Stimulated activated naive CD4-positive, alpha-beta T cell (primary cell): ENCODE data around the gene MPZL2.

Experiments
- DNase-seq, 6 experiments: peaks; one replicate each; lab custom pipeline; 2025; lab: John Stamatoyannopoulos, UW

The MPZL2 gene

DNA sequence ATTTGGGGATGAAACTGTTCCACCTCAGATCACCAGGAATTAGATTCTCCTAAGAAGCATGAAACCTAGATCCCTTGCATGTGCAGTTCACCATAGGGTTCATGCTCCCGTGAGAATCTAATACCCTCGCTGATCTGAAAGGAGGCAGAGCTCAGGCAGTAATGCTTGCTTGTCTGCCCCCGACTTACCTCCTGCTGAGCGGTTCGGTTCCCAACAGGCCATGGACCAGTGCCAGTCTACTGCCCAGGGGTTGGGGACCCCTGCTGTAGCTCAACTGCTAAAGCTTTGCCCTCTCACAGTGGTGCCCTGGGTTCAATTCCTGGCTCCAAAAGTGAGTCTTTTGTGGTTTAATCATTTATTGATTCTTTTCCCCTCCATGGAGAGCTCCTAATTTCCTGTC is 42.7 kb downstream of the MPZL2 start:
- no peak for DNase-seq

DNA sequence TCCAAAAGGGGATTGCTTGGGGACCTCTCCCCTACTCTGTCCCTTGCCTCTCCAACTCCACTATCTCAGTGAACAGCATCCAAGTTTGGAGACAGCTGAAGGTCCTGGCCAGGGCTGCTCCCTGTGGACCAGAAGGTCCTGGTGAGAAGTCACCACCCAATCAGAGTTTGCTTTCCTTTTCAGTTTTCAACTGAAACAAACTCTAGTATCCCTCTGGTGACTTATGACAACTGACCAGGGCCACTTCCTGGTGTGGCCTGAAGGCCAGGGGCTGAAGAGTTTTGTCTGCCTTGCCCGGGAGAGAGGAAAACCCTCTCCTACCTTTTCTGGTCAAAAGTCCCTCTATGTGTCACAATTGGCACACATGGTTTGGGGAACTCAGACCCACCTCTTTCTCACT is 44.4 kb downstream of the MPZL2 start:
- no peak for DNase-seq

DNA sequence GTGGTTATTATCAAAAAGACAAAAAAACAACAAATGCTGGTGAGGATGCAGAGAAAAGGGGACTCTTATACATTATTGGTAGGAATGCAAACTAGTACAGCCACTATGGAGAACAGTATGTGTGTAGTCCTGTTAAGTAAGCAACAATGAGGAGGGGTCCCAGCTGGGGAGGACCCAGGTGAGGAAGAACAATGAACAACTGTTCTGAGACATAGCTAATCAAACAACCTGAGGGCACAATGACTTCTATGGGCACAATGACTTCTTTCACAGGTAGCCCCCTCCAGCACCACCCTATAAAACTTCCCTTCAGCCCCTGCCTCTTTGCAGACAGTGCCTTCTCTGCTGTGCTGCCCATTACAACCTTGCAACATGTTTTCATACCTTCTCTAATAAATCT is 44.9 kb downstream of the MPZL2 start:
- no peak for DNase-seq

DNA sequence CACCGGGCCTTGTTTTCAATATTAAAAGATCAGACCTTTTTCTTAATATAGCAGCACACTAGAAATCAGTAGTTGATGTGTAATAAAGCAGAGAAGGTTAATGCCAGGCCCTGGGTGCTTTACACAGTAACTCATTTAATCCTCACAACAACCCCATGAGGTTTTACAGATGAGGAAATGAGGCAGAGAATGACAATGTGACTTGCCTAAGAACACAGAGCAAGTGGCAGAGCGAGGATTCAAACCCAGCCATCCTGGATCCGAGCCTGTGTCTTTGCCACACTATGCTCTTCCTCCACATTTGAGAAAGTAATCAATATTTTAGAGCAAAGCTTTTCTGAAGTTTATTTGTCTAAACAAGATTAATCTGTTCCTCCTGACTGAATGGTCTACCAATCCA is 46.5 kb downstream of the MPZL2 start:
- peak in 1 of 6 experiments; percentile 15 for DNase-seq

DNA sequence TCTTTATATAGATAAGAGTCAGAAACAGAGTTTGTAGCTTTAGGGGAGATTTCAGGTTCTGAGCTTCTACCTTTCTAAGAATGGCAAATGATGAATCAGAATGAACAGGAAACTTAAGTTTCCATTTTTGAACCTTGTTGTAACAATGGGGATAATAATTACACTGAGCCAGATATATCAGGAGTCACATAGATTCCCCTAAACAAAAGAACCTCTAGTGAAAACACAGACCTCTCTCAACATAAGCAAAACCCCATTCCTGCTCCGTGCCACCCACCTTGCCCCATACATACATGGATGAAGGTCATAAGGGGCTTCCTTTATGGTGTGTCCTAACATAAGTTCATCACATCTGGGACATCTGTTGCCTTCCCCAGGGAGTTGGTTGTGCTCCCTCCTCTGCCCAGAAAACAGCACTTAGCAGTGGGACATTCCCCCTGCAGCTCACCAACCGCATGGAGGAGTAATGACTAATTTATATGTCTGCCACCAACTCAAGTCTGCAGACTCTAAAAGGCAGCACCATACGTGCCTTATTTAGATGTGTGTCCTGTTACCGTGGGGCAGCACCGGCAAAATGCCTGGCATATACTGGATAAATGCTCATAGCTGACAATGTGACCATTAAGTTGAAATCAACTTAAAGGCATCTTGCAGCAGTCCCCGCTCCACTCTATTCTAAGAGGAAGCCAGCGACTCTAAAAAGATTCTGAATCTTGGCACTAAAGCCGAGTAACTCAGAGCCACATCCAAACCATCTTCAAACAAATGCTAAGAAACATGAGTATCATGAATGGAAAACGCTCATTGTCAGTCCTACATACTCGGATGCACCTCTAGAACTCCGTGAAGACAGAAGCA is 47.2 kb downstream of the MPZL2 start:
- peak in 1 of 6 experiments; percentile 22 for DNase-seq

DNA sequence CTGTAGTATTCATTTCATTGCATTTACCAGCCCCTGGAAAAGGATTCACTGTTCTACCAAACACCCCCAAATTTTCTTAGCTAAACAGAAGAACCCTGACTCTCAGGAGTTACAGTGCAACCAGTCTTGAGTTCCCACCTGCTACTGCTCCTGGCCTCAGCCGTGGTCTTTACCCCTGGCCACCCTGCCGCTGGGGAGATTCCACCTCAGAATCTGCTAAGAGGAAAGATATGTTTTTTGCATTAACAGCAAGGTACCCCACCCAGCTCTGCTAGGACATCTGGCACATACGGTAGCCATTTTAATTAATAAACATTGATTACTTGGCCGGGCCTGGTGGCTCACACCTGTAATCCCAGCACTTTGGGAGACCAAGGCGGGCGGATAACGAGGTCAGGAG is 48.3 kb downstream of the MPZL2 start:
- no peak for DNase-seq

DNA sequence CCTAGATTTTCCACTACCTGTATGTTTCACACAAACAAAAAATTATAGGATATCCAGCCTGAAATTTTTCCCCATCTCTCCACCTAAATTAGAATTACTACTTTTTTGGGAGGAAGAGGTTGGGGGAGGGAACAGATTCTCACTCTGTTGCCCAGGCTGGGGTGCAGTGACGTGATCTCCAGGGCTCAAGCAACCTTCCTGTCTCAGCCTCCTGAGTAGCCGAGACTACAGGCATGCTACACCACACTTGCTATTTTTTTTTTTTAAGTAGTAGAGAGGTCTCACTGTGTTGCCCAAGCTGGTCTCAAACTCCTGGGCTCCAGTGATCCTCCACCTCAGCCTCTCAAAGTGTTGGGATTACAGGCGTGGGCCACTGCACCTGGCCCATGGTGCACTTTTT is 48.8 kb downstream of the MPZL2 start:
- peak in 2 of 6 experiments; percentile 4 to 20 for DNase-seq

DNA sequence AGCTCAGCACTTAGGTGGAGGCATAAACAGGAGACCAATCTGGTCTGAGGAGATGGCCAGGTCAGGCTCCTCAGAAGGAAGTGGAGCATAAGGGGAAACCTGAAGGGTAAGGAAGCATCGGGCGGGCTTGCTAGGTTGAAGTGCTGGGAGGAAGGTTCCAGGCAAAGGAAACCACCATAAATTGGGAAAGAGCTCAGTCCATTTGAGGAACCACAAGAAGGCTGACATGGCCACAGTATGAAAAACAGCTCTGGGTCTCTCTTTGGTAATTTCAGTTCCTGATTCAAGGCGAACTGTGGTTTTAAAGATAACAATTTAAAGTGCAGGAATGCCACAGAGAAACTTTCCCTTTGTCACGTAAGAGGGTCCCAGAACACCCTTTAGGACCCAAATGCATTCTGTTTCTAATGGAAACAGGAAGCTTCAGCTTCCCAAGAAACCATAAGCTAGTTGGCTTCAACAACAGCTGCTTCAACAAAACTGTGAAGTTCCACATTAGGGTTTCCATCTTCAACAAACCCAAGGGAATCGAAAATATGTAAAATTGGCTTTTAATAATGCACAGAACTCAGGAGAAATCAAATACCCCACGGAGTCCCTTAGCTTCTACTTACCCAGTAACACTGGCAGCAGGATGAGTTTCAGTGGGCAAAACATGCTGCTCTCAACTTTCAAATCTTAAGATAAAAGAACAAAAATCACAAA is 49.7 kb downstream of the MPZL2 start:
- DNase-seq = no peak

DNA sequence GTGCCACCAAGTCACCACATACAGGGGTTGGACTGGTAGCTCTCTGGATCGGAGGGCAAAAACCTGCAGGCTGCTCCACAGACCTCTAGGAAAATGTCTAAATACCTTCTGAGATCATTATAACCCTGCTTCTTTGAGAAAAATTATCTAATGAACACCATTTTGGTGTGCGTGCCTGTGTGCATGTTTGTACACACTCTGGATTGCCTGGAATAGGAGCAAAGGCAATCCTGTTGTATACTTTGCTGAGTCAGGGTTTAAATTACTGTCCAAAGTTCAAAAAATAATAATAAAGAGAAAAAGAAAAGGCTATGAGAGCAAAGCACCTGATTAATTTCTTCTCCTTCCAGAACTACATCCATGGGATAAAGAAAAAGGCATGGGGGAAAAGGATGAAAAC is 50.3 kb downstream of the MPZL2 start:
- DNase-seq = no peak

DNA sequence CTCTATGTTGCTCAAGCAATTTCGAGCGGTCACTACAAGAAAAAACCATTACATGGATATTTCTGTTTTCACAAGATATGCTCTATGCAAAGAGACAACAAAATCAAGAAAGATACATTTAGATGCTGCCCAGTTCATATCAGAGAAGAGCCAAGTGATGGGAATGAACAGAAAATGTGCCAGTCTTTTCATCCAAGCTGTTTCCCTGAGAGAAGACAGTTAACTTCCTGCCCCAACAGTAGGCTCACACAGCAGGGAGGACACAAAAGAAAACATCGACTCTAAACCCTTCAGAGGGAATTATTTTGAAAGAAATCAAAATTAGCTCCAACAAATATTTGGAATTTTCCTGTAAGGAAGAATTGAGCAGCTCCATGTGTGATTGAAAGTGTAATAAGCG is 50.9 kb downstream of the MPZL2 start:
- DNase-seq = no peak

DNA sequence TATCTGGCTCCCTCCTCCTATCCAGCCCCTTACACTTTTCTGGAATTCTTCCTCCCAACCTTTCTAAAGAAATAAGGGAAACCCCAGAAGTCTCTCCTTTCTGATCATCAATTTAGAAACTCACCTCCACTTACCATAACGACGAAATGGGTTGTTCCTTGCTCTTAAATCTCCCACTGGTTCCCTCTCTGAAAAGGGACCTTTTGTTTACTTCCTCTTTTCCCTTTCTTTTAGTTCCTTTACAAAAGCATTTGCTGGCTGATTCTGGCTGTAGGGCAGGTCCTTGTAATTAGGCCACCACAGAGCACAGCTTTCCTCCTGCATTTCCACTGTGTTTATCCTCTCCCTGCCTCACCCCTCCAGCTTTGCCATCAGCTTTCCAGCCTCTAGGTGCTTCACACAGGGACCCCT is 51.3 kb downstream of the MPZL2 start:
- DNase-seq = no peak

DNA sequence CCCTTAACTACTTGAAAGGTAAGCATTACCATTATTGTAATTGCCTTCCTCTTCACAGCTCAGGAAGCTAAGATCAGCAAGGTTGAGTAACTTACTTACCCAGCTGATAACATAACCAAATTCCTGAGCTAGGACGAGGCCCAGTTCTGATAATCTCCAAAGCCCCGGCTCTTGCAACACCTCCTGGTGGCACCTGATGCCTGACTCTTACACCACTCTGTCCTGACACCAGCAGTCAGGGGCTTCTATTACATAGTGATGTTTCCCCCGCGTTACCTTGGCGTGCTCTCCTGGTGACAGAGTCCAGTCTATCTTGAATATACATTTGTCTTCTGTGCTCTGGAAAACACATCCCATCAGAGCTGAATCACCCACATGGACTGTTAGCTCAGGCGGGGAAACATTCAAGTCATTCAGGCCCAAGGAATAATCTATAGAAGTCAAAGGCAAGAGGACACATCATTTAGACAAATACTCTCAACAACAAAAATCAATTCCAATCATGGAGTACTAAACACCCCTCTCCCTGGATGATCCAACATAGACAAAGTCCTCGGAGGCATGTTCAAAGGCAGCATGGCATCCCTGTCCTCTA is 51.9 kb downstream of the MPZL2 start:
- no peak for DNase-seq

DNA sequence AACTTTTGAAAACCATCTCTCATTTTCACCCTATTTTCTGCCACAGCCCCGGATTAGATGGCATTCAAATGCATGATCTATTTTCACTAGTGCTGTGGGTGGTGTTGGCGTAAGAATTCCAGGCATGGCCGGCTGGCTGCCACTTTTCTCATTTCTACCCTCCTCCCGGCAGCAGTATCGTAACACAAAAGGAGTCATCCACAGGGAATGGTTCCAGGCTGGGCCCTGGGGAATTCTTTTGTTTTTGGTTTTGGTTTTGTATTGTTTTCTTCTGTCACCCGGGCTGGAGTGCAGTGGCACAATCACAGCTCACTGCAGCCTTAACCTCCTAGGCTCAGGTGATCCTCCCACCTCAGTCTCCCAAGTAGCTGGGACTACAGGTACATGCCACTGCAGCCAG is 53.1 kb downstream of the MPZL2 start:
- no peak for DNase-seq

DNA sequence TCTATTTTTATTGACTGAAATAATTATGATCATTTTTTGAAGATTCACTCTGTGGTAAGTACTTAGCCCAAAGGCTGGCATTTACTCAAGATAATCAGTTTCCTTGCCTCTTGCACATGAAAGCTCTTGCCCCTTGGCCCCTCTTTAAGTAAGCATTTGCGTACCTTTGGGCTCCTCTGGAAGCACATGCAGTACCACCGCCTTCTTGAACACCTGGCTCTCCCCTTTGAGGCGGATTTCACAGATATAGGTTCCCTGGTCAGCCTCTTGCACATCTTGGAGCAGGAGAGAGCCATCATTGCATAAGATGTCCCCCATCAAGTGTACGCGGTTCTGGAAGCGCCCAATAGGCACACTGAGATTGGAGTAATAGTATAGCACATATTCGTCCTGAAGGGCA is 53.8 kb downstream of the MPZL2 start:
- DNase-seq = no peak

DNA sequence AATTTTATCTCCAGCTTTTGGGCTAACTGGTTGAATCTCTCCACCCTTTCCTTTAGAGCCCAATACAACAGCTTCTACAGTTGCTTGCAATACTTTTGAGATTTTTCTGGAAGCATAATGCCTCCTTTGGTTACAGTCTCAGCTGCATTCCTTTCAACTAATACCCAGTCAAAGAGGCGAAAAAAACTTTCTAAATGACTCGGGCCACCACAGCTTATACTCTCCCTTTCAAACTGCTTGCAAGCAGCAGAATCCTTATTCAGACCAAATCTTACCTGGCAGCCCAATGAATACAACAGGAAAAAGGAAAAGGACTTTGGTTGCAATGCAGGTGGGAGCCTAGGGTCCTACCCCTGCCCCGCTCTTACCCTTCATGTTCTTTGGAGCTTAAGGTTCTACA is 55.1 kb downstream of the MPZL2 start:
- DNase-seq = no peak

DNA sequence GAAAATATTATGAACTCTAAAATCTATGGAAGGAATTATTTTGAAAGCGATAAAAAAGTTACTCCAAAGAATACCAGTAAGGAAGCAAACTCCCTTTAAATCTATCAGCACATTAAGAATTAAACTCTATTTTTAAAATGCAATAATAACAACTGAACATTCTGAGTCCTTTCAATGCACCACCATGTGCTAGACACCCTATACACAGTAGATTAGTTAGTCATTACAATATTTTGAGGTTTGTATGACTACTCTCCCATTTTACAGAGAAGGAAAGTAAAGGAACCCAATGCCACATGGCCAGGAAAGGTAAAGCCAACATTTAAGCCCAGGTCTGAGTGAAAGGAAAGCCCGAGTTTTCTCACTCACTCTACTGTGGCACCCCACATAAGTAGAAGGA is 57.0 kb downstream of the MPZL2 start:
- DNase-seq = no peak

DNA sequence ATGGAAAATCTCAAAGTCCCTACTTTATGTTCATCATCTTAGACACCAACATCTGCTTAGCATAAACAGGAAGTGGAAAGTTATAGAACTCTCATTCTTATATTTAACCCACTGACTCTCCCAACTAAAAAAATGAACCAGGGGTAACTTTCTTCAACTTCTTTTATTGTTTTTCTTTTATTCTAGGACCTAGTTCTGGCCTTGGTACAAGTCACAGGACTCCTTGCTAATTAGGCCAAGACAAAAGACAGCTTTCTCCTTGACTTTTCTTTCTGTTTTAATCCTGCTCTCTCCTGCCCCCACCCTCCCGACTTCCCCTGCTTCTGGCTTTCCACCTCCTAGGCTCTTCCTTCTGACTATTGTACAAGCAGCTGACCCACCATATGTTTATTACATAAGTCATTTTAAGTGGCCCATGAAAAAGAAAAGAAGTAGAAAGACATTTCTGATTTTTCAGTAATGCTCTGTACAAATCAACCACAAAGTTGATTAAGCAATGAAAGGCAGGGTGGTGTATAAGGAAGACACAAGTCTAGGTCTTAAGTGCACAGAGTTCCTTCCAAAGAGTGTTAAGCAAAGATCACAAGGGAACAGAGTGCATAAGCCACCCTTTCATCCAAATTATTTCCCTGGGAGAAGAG is 57.6 kb downstream of the MPZL2 start:
- peak in 1 of 6 experiments; percentile 9 for DNase-seq

DNA sequence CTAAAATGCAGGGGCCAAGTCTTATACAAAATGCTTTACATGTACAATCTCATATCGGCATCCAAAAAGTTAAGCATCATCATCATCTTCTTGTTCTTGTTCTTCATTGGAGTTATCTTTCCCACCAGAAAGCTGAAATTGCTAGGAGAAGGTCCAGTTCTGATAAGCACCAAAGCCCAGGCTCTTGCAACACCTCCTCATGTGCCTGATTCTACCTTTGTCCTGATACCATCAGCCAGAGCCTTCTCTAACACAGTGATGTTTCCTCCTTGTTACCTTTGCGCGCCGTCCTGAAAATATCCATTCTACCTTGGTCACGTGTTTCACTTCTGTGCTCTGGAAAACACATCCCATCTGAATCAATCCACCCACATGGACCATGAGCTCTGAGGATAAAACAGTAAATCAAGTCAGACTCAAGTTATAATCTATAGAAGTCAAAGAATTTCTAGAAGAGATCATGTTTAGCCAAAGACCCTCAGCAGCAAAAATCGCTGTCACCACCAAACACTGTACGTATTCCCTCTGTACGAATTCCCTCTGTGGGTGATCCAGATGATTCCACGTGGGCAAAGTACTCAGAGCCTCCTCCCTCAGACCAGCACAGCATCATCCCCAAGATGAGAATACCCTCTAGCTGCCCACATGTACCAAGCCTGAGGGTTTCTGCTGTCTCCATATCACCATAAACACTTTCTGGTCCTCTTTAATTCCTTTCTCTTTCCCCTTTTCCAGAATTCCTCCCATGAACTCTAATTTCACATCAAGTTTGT is 58.3 kb downstream of the MPZL2 start:
- no peak for DNase-seq
